ENCODE data around the gene NEUROG1.

NEUROG1 gene, protein sequence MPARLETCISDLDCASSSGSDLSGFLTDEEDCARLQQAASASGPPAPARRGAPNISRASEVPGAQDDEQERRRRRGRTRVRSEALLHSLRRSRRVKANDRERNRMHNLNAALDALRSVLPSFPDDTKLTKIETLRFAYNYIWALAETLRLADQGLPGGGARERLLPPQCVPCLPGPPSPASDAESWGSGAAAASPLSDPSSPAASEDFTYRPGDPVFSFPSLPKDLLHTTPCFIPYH

DNA sequence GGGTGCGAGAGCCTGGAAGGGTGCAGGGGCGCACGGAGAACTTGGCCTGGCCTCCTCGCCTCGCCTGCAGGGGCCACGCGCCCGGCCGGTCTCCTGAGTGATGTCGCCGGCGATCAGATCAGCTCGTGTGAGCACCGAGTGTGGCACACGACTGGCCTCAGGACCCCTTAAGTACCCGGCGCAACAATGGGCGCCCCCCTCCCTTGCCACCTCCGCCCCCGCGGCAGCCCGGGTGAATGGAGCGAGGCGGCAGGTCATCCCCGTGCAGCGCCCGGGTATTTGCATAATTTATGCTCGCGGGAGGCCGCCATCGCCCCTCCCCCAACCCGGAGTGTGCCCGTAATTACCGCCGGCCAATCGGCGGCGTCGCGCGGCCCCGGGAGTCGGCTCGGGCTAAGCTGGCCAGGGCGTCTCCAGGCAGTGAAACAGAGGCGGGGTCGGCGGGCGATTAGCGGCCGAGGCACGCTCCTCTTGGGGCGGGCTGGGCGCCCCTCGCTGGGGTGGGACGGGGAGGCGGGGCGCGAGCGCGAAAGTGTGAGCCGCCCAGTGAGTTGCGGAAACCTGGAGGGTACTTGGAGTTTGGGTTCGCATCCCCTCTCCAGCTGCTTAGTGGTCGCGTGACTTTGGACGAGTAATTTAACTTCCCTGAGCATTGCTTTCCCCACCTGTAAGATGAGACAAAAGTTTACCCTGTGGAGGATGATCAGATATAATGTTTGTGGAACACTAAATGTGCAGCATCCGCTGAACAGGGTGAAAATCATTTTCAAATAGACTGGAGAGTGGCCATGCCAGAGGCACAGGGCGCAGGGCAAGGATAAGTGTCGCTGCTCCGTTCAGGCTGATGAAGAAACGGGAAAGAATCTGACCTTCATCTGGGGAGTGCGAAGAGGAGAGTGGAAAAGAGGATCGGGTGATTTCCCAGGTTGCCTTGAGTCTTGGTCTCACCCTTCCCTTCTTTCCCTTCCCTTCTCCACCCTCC is at the start of gene NEUROG1:
NEUROG1 (minus strand) TSS at position 145 of the 982 bp plus-strand sequence. CDS start 274 bp downstream, outside the sequence.
- DNase-seq (ENCODE audit: low read depth), result no peak

DNA sequence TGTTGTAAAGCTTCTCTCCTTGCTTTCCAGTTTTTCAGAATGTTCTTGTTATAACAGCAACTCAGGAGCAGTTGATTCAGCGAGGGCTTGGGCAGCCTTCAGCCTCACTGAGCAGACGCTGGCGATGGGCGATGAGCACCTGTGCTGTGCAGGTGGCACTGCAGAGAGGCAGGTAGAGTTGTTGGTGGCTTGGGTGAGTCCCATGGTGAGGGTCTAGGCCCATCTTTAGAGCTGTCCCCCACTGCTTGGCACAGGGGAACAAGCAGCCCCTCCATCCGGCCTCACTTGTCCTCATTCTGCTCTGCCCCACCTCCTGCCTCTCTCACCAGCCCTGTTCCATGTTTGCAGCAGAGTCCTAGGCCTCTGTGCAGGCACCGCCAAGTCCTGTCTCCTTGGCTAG is 49.2 kb upstream of the NEUROG1 start:
- no peak for DNase-seq (ENCODE audit: low read depth)

- no peak for DNase-seq (ENCODE audit: low read depth)
These were observed 48.5 kb upstream of the NEUROG1 start for GRCh38 chr5:135584276-135584675.

DNA sequence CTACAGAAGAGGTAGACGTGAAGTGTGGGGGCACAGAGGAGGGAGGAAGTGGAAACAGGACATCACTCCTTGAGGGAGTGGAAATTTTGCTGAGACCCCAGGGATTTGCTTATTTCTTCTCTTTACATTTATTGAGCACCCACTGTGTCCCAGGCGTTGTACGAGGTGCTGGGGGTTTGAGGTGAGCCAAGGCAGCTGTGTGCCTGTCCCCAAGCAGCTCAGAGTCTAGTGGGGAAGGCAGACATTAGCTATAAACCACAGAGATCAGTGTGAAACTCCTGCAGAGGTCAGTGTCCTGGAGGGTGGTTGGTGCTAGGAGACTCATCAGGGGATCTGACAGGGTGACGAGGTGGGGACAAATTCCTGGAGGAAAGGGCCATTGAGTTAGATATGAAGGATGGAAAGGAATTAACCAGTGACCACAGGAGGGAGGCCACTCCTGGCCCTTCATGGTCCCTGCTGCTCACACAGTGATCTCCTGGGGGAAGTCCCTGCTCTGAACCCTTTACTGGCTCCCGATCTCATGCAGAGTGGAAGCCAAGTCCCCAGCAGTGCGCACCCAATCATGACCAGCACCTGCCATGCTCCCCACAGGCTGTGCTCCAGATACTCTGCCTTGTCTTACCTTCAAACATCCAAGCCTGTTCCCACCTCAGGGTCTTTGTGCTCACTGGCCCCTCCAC is 46.5 kb upstream of the NEUROG1 start:
- DNase-seq (ENCODE audit: low read depth), result no peak

GRCh38 chr5:135578685-135579341 is 43.0 kb upstream of the NEUROG1 start, which contains the start of gene CXCL14:
TSS of gene CXCL14 (minus strand) at chr5:135578991. CDS start at chr5:135578778, 213 bp downstream.
- no peak for DNase-seq (ENCODE audit: low read depth)

DNA sequence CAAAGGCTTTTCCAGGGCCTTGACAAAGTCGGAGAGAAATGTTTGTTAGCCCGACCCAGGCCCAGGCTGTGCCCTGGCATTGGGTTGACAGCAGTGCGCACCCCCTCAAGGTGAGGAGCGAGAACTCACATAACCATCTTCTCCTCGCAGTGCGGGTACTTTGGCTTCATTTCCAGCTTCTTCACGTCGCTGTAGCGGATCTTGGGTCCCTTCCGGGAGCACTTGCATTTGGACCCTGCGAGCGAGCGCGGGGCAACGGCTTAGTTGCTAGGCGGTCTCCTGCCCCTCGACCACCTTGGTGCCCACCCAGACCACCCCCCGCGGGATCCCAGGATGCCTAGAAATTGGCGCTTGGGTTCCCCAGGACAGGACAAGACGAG is 42.5 kb upstream of the NEUROG1 start:
- DNase-seq (ENCODE audit: low read depth), result no peak

DNA sequence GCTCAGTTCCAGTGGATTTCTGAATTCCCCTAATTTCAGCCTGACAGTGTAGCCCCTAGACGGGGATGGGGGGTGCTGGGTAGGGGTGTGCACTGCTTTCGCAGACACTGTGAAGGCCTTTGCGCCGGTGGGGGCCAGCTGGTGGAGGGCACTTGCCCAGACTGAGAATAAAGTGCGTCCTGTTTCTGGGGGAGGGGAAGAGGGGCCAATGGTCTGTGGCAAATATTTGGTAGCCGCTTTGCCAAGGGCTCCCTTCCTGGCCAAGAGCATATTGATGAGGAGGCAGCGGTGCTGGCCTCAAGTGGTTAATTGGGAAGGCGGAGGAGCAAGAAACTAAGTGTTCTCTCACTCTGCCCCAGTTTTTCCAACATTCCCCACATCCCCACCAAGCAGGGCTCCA is 41.7 kb upstream of the NEUROG1 start:
- no peak for DNase-seq (ENCODE audit: low read depth)

DNA sequence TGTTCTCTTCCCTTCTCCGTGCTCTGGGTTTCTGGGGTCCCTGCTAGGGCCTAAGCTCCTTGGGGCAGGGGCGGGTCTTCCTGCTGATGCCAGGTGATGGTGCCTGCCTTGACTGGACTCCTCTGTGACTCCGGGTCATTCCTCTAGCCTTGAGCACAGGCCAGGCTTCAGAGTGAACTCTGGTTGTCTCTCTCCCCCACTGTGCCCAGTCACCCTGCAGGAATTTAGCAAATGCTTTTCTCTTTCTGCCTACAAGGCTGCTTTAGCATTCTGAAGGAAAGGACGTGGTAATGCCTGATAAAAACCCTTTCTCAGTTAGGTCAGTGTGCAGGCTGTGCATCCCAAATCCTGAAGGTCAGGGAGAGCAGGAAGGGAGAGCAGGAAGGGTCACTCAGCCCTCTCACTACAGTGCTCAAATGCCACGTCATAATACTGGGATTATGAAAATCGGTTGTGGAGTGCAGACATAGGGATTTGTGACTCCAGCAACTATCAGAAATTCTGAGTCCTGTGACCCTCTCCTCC is 40.4 kb upstream of the NEUROG1 start:
- DNase-seq (ENCODE audit: low read depth), result no peak

DNA sequence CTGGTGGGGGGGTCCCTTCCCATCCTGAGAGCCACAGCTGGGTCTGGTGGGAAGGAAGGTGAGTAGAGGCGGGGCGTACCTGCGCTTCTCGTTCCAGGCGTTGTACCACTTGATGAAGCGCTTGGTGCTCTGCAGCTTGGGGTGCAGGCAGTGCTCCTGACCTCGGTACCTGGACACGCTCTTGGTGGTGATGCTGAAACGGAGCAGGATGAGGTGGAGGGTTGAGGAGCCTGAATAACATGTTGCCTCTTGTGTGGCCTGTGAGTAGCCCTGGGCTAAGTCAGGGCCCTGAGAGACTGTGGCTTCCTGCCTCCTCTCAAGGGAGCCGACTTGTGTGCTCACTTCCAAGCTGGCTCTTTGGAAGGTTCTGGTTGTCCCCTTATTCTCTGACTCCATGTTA is 38.7 kb upstream of the NEUROG1 start:
- no peak for DNase-seq (ENCODE audit: low read depth)

GRCh38 chr5:135571902-135572301 is 36.1 kb upstream of the NEUROG1 start:
- no peak for DNase-seq (ENCODE audit: low read depth)

- no peak for DNase-seq (ENCODE audit: low read depth)
These were observed 35.4 kb upstream of the NEUROG1 start for GRCh38 chr5:135571066-135571609.

GRCh38 chr5:135570453-135570764 is 34.6 kb upstream of the NEUROG1 start:
- DNase-seq (ENCODE audit: low read depth), result no peak

- no peak for DNase-seq (ENCODE audit: low read depth)
These were observed 34.1 kb upstream of the NEUROG1 start for GRCh38 chr5:135569755-135570452.

- no peak for DNase-seq (ENCODE audit: low read depth)
These were observed 33.2 kb upstream of the NEUROG1 start for GRCh38 chr5:135568923-135569360.

DNA sequence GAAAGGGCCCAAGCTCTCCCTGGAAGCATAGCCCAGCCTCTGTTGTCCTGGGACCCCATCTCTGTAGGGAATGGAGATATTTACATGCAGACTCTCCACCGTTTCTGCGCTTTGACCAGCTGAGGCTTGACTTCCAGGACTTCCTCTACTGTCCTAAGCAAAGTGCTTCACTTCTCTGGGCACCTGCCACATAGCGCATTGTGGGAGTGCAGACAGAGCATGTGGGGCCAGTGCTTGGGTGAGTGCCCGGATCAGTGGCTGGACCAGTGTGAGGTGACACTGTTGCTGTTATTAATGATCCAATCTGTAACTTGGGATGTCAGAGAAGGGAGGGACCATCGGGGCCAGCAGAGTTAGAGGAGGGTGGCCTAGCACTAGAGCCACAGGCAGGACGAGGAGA is 32.5 kb upstream of the NEUROG1 start:
- DNase-seq (ENCODE audit: low read depth), result no peak

GRCh38 chr5:135567661-135568060 is 31.9 kb upstream of the NEUROG1 start:
- no peak for DNase-seq (ENCODE audit: low read depth)

DNA sequence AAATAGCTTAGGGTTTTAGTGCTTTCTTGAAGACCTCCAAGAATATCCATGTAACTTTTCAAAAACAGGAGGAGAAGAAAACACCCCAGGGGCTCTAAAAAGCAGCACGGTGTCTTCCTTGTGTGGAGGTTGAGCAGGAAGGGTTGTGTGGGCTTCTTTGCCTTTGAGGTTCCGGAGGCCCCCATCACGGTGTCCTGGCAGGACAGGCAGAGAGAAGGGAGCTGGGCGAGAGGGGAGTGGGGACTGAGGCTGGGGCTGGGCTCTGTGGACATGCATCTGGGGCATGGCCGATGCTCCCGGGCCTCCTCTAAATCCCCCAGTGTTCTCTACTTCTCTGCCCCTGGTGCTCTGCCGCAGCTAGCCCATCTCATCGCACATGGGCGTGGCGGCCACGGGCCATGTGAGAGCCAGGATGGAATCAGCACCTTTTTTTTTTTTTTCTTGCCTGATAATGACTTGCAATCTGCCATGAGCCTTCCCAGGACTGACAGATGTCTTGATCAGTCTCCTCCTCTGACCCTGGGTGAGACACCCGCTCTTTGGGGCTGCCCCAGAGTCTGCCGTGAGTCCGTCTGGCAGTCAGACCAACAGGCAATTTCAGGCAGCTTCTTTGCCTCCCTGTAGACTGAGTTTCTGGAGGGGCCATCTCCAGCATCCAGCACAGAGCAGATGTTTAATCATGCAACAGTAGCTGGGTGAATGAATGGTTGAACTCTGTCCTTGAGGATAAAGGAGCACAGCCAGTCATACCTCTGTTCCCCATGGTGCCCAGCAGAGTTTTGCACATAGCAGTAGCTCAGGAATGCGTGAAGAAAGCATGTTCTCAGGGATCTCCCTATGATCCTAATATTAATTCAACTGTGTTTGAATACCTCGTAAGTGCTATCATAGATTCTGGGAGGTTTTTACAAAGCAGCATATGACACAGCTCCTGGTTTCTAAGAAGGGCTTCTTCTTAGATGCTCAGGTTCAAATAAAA is 30.9 kb upstream of the NEUROG1 start:
- no peak for DNase-seq (ENCODE audit: low read depth)

GRCh38 chr5:135565725-135566421 is 30.1 kb upstream of the NEUROG1 start:
- peak; percentile 64 for DNase-seq (ENCODE audit: low read depth)

DNA sequence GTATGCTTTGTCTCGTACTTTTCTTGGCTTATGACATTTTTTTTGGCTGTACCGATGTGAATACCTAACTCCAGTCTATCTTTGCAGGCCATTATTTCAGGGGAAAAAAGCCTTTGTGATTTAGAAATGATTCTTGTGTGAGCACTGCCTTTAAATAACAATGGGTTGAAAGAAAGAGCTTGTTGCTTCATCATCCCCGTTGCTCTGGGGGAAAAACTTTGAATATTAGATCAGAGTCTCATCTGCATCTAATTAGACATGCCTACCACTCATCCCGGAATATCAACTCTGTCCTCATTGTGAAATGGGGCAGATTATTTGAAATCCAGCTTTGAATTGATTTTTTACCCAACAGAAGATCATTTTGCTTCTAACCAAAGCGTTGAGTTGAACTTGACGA is 29.5 kb upstream of the NEUROG1 start:
- no peak for DNase-seq (ENCODE audit: low read depth)
